ENCODE results near the gene GALR2. TPM values are rescaled to one million over a fixed set of nuclear protein-coding genes. Genes with fewer than 3 reads are reported as not detected.

Gene GALR2, protein sequence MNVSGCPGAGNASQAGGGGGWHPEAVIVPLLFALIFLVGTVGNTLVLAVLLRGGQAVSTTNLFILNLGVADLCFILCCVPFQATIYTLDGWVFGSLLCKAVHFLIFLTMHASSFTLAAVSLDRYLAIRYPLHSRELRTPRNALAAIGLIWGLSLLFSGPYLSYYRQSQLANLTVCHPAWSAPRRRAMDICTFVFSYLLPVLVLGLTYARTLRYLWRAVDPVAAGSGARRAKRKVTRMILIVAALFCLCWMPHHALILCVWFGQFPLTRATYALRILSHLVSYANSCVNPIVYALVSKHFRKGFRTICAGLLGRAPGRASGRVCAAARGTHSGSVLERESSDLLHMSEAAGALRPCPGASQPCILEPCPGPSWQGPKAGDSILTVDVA
- total RNA-seq (0.32 TPM in 1 of 2 replicates, not detected in the other), polyA plus RNA-seq (0.55 TPM in 1 of 2 replicates, not detected in the other)

DNA sequence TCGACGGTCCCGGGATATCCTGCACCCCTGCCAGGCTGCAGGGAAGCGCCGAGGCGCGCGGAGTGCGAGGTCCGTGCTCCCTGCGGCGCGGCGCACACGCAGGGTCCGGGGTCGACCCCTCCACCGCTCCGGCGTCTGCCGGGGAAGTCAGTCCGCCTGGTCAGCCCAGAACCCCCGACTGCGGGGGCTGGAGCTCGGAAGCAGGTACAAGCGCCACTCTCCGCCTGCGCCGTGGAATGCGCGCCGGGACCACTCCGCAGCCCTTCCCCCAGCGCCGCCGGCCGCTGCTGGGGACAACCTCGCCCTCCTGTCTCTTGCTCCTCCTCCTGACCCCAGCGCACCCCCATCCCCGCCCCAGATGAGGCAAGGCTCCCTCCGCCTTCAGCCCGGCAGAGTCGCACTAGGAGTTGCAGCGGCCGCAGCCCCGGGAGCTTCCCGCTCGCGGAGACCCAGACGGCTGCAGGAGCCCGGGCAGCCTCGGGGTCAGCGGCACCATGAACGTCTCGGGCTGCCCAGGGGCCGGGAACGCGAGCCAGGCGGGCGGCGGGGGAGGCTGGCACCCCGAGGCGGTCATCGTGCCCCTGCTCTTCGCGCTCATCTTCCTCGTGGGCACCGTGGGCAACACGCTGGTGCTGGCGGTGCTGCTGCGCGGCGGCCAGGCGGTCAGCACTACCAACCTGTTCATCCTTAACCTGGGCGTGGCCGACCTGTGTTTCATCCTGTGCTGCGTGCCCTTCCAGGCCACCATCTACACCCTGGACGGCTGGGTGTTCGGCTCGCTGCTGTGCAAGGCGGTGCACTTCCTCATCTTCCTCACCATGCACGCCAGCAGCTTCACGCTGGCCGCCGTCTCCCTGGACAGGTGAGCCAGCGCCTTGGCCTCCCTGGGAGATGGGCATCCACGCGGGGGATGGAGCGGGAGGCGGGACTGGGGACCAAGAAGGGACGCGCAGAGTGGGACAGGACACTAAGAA is at the start of gene GALR2:
GALR2 (plus strand) TSS at position 392 of the 974 bp plus-strand sequence; CDS start at position 495, 103 bp downstream.
- no peak within 1 kb of the TSS for H3K27ac ChIP-seq
- peaks cover 54% of the 10 kb centered on the region for H3K27me3 ChIP-seq
- DNase-seq (ENCODE audit: low read depth in 1 of 2, low spot score in 1 of 2) = peak in 1 of 2 donors; percentile 34
- TF ChIP-seq, protein P1, sequence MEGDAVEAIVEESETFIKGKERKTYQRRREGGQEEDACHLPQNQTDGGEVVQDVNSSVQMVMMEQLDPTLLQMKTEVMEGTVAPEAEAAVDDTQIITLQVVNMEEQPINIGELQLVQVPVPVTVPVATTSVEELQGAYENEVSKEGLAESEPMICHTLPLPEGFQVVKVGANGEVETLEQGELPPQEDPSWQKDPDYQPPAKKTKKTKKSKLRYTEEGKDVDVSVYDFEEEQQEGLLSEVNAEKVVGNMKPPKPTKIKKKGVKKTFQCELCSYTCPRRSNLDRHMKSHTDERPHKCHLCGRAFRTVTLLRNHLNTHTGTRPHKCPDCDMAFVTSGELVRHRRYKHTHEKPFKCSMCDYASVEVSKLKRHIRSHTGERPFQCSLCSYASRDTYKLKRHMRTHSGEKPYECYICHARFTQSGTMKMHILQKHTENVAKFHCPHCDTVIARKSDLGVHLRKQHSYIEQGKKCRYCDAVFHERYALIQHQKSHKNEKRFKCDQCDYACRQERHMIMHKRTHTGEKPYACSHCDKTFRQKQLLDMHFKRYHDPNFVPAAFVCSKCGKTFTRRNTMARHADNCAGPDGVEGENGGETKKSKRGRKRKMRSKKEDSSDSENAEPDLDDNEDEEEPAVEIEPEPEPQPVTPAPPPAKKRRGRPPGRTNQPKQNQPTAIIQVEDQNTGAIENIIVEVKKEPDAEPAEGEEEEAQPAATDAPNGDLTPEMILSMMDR (IDR thresholded peaks at IDR 0.05; ENCODE audit: low read depth, low read length) = no peak
- H3K4me1 ChIP-seq (ENCODE audit: low read depth) = peaks cover 27% of the 10 kb centered on the region
- H3K4me3 ChIP-seq = peak within 1 kb of the TSS; percentile 15
- no peaks in the 10 kb centered on the region for H3K36me3 ChIP-seq
- H3K9me3 ChIP-seq (ENCODE audit: low read depth) = no peaks in the 10 kb centered on the region

DNA sequence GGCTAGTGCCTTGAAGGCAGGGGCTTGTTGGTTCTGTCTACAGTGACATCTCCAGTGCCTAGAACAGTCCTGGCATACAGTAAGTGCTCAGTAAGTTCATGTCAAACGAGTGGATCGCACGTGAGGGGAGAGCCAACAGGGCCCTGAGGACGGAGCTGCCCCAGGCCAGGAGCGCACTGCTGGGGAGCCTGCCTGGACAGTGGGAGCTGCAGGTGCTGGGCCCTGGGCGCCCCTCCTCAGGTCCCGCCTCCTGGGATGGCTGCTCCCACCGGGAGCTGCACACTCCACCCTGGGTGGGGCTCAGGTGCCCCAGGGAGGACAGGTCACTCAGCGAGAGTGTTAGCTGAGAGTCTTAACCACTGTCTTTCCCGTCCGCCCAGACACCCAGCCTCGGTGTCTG is 49.3 kb upstream of the GALR2 start:
- Histone ChIP-seq H3K4me1 (ENCODE audit: low read depth) (peaks cover 12% of the 10 kb centered on the region), H3K36me3 (no peaks in the 10 kb centered on the region), H3K4me3 (no peak overlapping the region), H3K27ac (no peak overlapping the region), H3K27me3 (no peaks in the 10 kb centered on the region), H3K9me3 (ENCODE audit: low read depth) (no peaks in the 10 kb centered on the region)
- DNase-seq (ENCODE audit: low read depth in 1 of 2, low spot score in 1 of 2) = no peak
- TF ChIP-seq, protein P1 (IDR thresholded peaks at IDR 0.05; ENCODE audit: low read depth, low read length) = no peak

DNA sequence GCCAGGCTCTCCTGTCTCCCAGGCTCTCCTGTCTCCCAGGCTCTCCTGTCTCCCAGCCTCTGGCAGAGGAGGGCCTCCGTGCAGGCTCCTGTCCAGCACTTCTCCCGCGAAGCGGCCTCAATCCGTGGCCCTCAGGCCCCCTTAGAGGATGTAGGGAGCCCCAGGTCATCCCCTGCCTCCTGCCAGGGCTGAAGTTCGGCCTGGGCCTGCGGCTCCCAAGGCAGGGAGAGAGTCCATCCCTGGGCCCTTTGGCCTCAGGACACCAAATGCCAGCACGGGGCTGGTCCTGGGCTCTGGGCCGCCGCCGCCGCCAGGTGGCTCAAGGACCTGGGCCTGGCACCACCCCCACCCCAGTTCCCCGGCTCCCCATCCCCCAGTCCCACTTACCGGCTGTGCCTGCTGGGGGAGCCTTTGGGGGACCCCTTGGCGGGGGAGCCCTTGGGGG is 47.8 kb upstream of the GALR2 start:
- peaks cover 12% of the 10 kb centered on the region for H3K4me1 ChIP-seq (ENCODE audit: low read depth)
- no peak for DNase-seq (ENCODE audit: low read depth in 1 of 2, low spot score in 1 of 2)
- H3K27ac ChIP-seq = no peak overlapping the region
- H3K27me3 ChIP-seq = no peaks in the 10 kb centered on the region
- TF ChIP-seq, protein P1 (IDR thresholded peaks at IDR 0.05; ENCODE audit: low read depth, low read length) = no peak
- H3K9me3 ChIP-seq (ENCODE audit: low read depth) = no peaks in the 10 kb centered on the region
- H3K36me3 ChIP-seq = no peaks in the 10 kb centered on the region
- no peak overlapping the region for H3K4me3 ChIP-seq

GRCh38 chr17:76027159-76027839 is 47.3 kb upstream of the GALR2 start, which contains the start of gene EVPL:
Gene EVPL (minus strand): TSS chr17:76027306. CDS start chr17:76027198, 108 bp downstream.
- Histone ChIP-seq H3K9me3 (ENCODE audit: low read depth) (no peaks in the 10 kb centered on the region), H3K27me3 (no peaks in the 10 kb centered on the region), H3K4me3 (no peak within 1 kb of the TSS), H3K36me3 (no peaks in the 10 kb centered on the region), H3K27ac (no peak within 1 kb of the TSS), H3K4me1 (ENCODE audit: low read depth) (peaks cover 12% of the 10 kb centered on the region)
- TF ChIP-seq, protein P1 (IDR thresholded peaks at IDR 0.05; ENCODE audit: low read depth, low read length) = no peak
- no peak for DNase-seq (ENCODE audit: low read depth in 1 of 2, low spot score in 1 of 2)

Data from cardiac muscle cell (in vitro differentiated cells and primary cell).